DND-41 (cell line): ENCODE data around the gene SPTLC2.

Experiments used
- ATAC-seq: fragments of 200-7000 bp; cut with Tn5 transposase; 3 replicates; pipeline ENCODE4 v1.9.1; 2021; ENCODE audit warnings: low read depth; ENCODE audit not compliant: insufficient read depth
- DNase-seq: peaks from one replicate; pipeline ENCODE4 v3.0.0-alpha.2; 2020
- H2AFZ ChIP-seq: 2 replicates; pipeline ENCODE4 v1.6.0; 2012; ENCODE audit warnings: low read depth, low read length
- H3K27ac ChIP-seq: 2 replicates; pipeline ENCODE4 v1.5.1; 2012; ENCODE audit warnings: low read length, inconsistent platforms
- H3K27me3 ChIP-seq: fragments of 200-600 bp; sonication (generic); 2 replicates; pipeline ENCODE4 v1.6.0; 2012; ENCODE audit warnings: low read length, mild to moderate bottlenecking, inconsistent platforms; ENCODE audit not compliant: insufficient read depth, poor library complexity
- H3K36me3 ChIP-seq: 2 replicates; pipeline ENCODE4 v1.5.1; 2012; ENCODE audit warnings: low read length, inconsistent platforms; ENCODE audit not compliant: insufficient read depth
- H3K4me1 ChIP-seq: 2 replicates; pipeline ENCODE4 v1.5.1; 2012; ENCODE audit warnings: mild to moderate bottlenecking, low read length; ENCODE audit not compliant: insufficient read depth
- H3K4me2 ChIP-seq: 2 replicates; pipeline ENCODE4 v1.6.0; 2012; ENCODE audit warnings: mild to moderate bottlenecking, moderate library complexity, low read length, inconsistent platforms; ENCODE audit not compliant: insufficient read depth
- H3K4me3 ChIP-seq, 2 experiments: fragments of 200-600 bp in 1 of 2; shearing (Covaris generic) in 1 of 2; 2 replicates each; pipeline ENCODE4 v1.5.1; 2012 to 2016; ENCODE audit warnings: inconsistent platforms in 2 of 2, low read length in 2 of 2, mild to moderate bottlenecking in 2 of 2, low read depth in 1 of 2, moderate library complexity in 1 of 2
- H3K79me2 ChIP-seq: 2 replicates; pipeline ENCODE4 v1.6.0; 2012; ENCODE audit warnings: low read length, inconsistent platforms; ENCODE audit not compliant: insufficient read depth
- H3K9ac ChIP-seq: 2 replicates; pipeline ENCODE4 v1.6.0; 2012; ENCODE audit warnings: low read depth, mild to moderate bottlenecking, inconsistent platforms, low read length, moderate library complexity
- H3K9me3 ChIP-seq: 2 replicates; pipeline ENCODE4 v1.5.1; 2012; ENCODE audit warnings: low read length, moderate library complexity, mild to moderate bottlenecking, inconsistent platforms; ENCODE audit not compliant: insufficient read depth, severe bottlenecking
- H4K20me1 ChIP-seq: 2 replicates; pipeline ENCODE4 v1.6.0; 2012; ENCODE audit warnings: low read length; ENCODE audit not compliant: insufficient read depth
- EZH2 ChIP-seq: IDR thresholded peaks from 3 replicates; pipeline ENCODE4 v1.6.1; 2012; ENCODE audit warnings: borderline replicate concordance, low read depth, mild to moderate bottlenecking, moderate library complexity, low read length, inconsistent platforms; ENCODE audit not compliant: severe bottlenecking
- TF ChIP-seq, protein P1 (sequence below): IDR thresholded peaks from 2 replicates; pipeline ENCODE4 v1.5.1; 2012; ENCODE audit warnings: borderline replicate concordance, low read length, moderate library complexity, mild to moderate bottlenecking; ENCODE audit not compliant: poor library complexity, severe bottlenecking; ENCODE audit errors: extremely low read depth

SPTLC2 gene

DNA sequence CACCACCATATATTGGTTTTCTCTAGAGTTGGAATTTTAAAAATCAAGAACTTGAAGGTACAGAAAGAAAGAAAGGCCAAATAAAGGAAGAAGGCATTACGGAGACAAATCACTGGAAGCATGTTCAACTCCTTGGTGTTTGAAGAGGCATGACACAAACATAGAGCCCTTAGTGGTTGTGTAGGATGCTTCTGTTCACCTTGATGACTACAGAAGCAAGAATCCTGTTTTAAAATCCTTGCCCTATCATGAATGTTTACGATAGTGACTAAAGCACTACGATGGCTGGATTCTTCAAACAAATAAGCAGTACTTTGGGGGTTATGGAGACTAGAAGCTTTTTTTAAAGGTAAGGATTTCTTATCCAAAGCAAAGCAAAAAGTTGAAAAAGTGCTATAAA, 107.6 kb downstream of the SPTLC2 start:
- Histone ChIP-seq H4K20me1 (no peaks in the 10 kb centered on the region), H3K9me3 (no peaks in the 10 kb centered on the region), H3K27me3 (no peaks in the 10 kb centered on the region), H3K4me3 (no peak overlapping the region), H3K36me3 (peaks cover 26% of the 10 kb centered on the region), H3K9ac (no peak overlapping the region), H3K4me2 (no peak overlapping the region), H3K4me1 (no peaks in the 10 kb centered on the region), H3K79me2 (no peaks in the 10 kb centered on the region), H3K27ac (no peak overlapping the region), H2AFZ (no peak overlapping the region)
- ATAC-seq (no peak), DNase-seq (no peak)
- TF ChIP-seq, protein P1, sequence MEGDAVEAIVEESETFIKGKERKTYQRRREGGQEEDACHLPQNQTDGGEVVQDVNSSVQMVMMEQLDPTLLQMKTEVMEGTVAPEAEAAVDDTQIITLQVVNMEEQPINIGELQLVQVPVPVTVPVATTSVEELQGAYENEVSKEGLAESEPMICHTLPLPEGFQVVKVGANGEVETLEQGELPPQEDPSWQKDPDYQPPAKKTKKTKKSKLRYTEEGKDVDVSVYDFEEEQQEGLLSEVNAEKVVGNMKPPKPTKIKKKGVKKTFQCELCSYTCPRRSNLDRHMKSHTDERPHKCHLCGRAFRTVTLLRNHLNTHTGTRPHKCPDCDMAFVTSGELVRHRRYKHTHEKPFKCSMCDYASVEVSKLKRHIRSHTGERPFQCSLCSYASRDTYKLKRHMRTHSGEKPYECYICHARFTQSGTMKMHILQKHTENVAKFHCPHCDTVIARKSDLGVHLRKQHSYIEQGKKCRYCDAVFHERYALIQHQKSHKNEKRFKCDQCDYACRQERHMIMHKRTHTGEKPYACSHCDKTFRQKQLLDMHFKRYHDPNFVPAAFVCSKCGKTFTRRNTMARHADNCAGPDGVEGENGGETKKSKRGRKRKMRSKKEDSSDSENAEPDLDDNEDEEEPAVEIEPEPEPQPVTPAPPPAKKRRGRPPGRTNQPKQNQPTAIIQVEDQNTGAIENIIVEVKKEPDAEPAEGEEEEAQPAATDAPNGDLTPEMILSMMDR, result no peak
- no peak for TF ChIP-seq EZH2

DNA sequence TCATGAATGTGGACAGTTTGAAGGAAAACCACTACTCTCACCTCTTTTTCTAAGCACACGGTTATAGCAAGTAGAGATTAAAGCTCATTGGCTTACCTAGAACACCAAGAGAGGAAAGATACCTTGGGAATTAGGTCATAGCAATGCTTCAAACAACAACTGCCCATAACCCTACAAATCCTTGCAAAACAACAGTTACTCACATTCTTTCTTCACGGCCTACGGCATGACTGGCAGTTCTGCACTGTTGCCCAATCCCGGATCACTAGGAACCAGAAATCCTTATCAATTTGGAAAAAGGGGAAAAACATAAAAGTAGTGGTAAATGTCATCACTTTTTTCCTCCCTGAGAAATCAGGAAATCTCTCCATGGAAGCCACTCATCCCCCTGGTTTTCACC, 108.2 kb downstream of the SPTLC2 start:
- Histone ChIP-seq H3K27me3 (no peaks in the 10 kb centered on the region), H3K4me2 (no peak overlapping the region), H3K79me2 (no peaks in the 10 kb centered on the region), H3K9me3 (no peaks in the 10 kb centered on the region), H2AFZ (no peak overlapping the region), H3K36me3 (peaks cover 26% of the 10 kb centered on the region), H3K4me3 (no peak overlapping the region), H3K4me1 (no peaks in the 10 kb centered on the region), H3K27ac (no peak overlapping the region), H3K9ac (no peak overlapping the region), H4K20me1 (no peaks in the 10 kb centered on the region)
- no peak for ATAC-seq
- no peak for DNase-seq
- TF ChIP-seq, protein P1, result no peak
- no peak for TF ChIP-seq EZH2

DNA sequence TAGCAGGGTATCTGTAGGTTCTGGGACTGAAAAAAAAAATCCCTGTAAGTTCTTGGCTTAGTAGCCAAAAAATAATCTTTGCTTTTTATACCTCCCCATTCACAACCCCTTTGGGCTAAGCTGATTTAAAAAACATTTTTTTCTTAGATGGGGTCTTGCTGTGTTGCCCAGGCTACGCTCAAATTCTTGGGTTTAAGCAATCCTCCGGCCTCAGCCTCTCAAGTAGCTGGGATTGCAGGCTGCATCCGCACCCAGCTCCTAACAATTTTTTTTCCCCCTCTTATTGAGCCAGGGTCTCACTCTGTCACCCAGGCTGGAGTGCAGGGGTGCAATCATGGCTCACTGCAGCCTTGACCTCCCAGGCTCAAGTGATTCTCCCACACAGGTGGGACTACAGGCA, 108.7 kb downstream of the SPTLC2 start:
- Histone ChIP-seq H3K27ac (no peak overlapping the region), H3K9me3 (no peaks in the 10 kb centered on the region), H4K20me1 (no peaks in the 10 kb centered on the region), H3K9ac (no peak overlapping the region), H3K4me2 (no peak overlapping the region), H2AFZ (no peak overlapping the region), H3K27me3 (no peaks in the 10 kb centered on the region), H3K4me1 (no peaks in the 10 kb centered on the region), H3K4me3 (no peak overlapping the region), H3K79me2 (no peaks in the 10 kb centered on the region), H3K36me3 (peaks cover 26% of the 10 kb centered on the region)
- no peak for ATAC-seq
- no peak for DNase-seq
- TF ChIP-seq, protein P1, result no peak
- no peak for TF ChIP-seq EZH2

- Histone ChIP-seq H3K27me3 (no peaks in the 10 kb centered on the region), H3K36me3 (peaks cover 7% of the 10 kb centered on the region; the same call in 1 of the 2 replicates), H3K9me3 (no peaks in the 10 kb centered on the region), H3K4me2 (no peak overlapping the region), H4K20me1 (no peaks in the 10 kb centered on the region), H3K27ac (no peak overlapping the region), H2AFZ (no peak overlapping the region), H3K4me3 (no peak overlapping the region), H3K79me2 (no peaks in the 10 kb centered on the region), H3K9ac (no peak overlapping the region), H3K4me1 (no peaks in the 10 kb centered on the region)
- ATAC-seq (no peak), DNase-seq (no peak)
- TF ChIP-seq EZH2, result no peak
- TF ChIP-seq, protein P1, result no peak
Observed at GRCh38 chr14:77505031-77505430, 111.4 kb downstream of the SPTLC2 start.
